GM08714 (cell line): ENCODE measurements around the gene ARHGAP24.

Experiments used
- H3K4me3 ChIP-seq: fragments of 200-500 bp; sonication (Bioruptor generic); 2 replicates; pipeline ENCODE4 v1.5.1; 2014; ENCODE audit warnings: mild to moderate bottlenecking, low read length, inconsistent platforms
- ZNF274 ChIP-seq: IDR thresholded peaks from 2 replicates; pipeline ENCODE4 v1.6.1; 2012; ENCODE audit warnings: mild to moderate bottlenecking, low read depth, low read length

The ARHGAP24 gene

DNA sequence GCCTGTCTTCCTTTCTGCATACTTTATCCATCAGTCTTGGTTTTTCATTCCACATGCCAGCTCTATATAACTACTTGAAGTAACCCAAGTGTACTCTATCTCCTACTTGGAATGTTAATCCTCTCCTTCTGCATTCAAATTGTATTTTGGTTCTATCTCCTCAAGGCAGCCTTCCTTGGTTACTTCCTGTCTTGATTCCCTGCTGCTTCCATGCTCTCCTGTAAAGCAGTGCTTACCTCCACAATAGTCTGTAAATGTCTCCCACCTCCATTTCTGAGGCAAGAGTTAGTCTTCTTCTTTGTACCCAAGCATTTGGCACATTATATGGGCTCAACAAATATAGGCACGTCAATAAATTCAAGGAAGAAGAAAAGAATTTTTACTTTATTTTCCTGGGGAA, 298.4 kb downstream of the ARHGAP24 start:
- TF ChIP-seq ZNF274 = no peak
- H3K4me3 ChIP-seq = no peak overlapping the region

DNA sequence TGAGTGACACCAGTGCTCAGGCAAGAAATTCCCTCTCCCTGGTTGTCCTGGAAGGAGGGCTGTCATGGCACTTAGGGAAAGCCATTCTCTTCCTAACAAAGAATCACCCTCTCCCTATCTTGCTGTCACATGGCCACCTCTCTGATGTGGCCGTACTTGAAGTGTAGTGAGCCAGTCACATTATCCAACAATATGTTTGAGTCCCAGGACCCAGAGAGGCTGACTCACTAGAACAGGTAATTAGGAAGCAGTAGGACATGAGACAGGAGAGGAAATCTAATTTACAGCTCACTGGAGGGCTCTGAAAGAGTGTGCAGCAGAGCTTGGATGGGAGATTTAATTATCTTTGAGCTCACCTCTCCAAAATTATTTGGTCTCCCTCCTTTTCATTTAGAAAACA, 299.1 kb downstream of the ARHGAP24 start:
- TF ChIP-seq ZNF274 = no peak
- H3K4me3 ChIP-seq = no peak overlapping the region

DNA sequence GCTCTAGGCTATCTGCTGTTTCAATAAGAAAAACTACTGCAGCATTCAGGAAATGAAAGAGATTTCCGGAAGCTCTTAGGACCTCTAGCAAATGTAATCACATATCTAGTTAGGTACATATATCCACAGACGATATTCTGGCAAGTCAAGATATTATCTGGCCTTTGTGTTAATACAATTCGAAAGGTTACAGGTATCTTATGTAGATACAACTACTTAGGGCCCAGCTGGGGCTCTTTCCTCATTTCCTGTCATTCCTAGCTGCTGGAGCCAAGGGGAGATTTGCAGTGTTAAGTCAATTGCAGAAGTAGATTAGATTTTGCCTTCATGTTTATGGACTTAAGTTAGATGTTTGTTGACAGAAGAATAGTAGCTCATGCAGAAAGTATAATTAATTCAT, 299.5 kb downstream of the ARHGAP24 start:
- TF ChIP-seq ZNF274 = no peak
- no peak overlapping the region for H3K4me3 ChIP-seq

DNA sequence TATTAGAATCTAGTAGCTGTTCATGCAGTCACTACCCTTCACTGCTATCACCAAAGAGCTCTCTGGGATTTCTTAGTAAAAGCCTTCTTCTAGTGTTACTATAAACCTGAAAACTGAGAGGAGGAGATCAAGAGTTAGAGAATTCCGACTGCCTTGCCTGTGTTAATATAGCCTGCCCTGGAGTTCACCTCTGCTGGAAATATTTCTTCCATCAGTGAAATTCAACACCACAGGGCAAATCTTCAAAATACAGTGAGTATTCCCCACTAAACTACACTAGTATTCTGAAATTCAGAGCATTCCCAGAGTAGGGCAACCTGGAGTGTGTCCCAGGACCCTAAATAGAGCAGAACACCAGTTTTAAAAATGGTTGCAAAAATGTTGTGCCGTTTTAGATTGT, 301.1 kb downstream of the ARHGAP24 start:
- TF ChIP-seq ZNF274 = no peak
- H3K4me3 ChIP-seq = no peak overlapping the region

DNA sequence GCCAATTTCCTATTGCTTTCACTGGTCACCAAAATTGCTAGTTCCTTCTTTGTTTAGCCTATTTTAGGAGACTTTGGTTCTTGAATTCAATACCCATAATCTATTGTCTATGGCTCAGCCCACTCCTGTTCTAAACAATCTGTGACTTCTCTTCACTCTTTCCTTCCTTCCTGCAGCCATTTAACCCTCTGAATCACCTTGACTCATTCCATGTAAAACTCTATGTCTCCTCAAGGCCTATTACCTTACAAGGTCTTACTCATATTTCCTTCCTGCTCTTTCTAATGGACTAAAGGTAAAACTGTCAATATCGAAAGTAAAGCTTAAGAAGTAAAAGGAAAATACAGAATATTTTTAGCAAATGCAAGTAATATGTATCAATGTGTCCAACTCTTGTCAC, 301.6 kb downstream of the ARHGAP24 start:
- no peak overlapping the region for H3K4me3 ChIP-seq
- no peak for TF ChIP-seq ZNF274

DNA sequence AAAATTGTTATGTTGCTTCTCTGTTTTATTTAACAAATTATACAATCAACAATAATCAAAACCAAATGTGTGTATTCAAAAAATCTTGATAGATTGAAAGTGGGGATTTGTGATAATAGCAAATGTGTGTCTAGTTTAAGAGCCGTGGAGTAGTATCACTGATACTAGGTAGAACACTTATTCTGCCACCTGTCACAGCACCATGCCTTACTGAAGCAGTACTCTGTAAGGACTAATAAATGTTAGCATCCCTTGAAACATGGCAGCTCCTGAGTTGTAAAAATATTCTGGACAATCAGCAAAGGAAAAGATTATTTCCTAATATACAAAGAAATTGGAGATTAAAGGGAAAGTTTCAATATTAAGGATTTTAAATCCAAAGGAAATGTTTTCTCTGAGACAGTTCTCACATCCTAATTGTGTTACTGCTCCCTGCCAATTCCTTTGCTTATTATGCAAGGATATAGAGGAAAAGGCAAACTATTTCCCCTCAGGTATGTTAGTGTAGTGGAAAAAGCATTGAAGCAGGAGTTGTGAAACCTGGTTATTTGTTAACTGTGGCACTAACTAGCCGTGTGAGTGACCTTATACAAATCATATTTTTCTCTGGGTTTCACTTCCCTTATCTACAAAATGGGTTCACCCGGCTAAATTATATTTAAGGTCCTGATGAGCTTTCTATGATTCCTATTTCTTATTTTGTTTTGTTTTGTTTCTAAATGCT, 303.1 kb downstream of the ARHGAP24 start:
- H3K4me3 ChIP-seq = no peak overlapping the region
- TF ChIP-seq ZNF274 = no peak

DNA sequence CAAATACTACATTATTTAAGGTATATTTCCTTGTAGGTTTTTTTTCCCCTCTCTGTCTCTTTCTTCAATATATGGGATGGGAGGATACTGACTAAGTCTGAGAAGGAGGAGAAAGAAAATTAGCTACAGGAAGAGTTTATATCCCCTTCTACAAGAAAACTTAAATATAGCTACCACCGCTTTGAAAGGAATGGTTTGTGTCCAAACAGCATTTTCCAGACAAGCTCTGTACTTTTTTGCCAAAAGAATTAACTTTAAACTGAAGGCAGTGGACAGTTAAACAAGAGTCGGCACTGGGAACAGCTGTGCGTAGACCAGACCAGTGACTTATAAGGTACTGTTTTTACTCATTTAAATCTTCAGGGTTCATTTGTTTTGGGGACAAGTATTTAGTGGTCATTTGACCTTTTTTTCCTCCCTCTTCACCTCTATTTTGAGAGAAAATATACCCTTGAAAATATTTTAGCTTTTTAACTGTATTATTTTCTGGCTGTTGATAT, 303.7 kb downstream of the ARHGAP24 start:
- no peak for TF ChIP-seq ZNF274
- no peak overlapping the region; the same call in 1 of the 2 replicates for H3K4me3 ChIP-seq

DNA sequence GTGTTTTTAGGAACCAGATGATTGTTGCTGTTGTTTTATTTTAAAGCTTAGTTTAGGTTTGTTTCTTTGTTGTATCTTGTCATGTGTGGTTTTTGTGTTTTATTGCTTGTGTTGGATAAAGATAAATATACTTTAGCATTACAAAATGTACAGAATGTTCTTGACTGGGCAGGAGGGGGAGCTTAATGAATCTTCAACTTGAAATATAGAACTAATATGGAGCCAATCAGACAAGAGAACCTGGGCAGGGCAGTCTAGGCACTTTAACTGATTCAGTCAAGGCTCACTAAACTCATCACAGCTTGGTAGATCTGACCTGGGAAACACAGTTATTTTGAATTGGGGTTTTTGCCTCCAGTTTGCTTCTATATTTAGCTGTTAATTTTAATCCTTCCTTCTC, 304.2 kb downstream of the ARHGAP24 start:
- H3K4me3 ChIP-seq = no peak overlapping the region; the same call in 1 of the 2 replicates
- no peak for TF ChIP-seq ZNF274

DNA sequence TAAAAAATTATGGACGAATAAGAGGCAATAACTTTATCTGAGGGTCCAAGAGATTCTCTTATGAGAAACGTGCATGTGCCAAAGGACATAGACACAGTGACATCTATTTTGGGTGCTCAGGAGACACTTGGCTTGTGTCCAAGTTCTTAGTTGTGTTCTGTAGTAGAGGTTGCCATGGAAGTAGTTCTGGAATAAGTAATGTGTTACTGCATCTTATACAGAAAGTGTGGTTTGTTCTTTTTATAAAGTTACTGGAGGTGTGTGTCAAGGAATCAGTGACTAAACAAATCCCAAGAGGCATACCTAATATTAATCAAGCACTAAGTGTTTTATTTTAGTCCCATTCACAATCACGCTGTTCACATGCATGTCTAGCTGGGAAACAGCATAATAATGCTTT, 305.7 kb downstream of the ARHGAP24 start:
- no peak for TF ChIP-seq ZNF274
- no peak overlapping the region for H3K4me3 ChIP-seq

DNA sequence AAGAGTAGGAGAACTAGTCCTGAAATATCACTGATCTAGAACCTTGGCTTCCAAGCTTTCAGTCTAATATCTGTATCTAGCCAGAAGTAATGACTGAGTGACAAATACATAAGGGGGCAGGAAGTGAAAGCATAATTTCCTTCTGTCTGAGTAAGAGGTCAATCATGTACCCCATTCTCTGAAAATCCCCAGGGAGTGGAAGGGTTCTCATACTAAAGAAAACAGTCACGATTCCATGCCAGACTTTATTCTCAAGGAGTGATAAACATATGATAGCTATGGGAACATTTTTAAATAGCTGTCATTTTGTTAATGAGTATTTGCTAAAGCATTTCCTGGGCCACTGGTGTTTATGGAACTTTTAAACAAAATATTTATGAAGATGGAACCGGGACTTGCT, 308.5 kb downstream of the ARHGAP24 start:
- H3K4me3 ChIP-seq = no peak overlapping the region
- no peak for TF ChIP-seq ZNF274

DNA sequence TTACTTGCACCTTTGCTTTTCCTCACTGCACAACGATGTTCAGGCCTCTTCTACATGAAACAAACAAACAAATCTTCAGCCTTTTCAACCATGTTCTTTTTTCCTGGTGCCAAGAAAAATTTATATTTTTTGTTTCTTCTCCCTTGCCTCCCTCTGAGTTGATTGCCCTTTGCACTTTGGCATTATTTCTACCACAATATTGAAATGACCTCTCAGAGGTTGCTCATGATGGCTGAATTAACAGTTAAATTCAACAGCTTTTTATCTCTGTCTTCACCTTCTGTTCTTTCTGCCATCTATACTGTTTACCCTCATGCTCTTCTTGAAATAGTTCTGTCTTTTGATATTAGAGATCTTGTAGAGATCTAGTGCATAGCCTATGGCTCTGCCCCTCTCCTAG, 308.9 kb downstream of the ARHGAP24 start:
- no peak overlapping the region for H3K4me3 ChIP-seq
- TF ChIP-seq ZNF274 = no peak

DNA sequence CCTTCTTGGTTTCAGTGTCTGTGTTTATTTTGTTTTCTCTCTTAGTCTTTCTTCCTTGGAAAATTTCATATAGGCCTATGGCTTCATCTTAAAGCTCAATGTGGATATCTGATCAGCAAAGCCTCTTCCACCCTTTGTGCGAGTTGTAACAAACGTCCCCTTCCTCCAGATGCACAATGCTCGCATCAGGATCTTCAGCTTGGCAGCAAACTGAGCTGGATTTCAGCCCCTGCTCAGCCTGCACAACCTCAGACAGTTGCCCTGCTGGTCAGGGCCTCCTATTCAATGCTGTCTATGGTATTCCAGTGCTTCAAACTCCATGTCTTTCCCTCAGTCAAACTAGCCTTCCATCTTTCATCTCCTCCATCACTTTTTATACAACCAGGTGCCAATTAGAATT, 309.4 kb downstream of the ARHGAP24 start:
- H3K4me3 ChIP-seq = no peak overlapping the region
- no peak for TF ChIP-seq ZNF274

DNA sequence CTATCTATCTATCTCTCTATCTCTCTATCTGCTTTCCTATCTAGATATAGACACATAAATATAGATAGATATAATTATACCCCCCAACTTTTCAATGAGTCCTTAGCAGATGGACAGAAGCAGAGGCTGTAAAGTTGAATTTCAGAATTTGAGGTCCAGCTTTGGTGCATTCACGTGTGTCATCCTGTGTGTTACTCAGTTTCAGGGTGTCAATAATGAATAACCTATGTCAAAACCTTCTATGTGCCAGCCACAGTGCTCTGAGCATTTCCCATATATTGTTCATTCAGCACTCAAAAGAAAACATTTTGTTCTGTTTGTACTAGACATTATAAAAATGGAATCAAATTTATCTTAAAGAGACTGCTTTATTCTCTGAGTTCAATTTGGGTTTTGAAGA, 310.0 kb downstream of the ARHGAP24 start:
- no peak for TF ChIP-seq ZNF274

DNA sequence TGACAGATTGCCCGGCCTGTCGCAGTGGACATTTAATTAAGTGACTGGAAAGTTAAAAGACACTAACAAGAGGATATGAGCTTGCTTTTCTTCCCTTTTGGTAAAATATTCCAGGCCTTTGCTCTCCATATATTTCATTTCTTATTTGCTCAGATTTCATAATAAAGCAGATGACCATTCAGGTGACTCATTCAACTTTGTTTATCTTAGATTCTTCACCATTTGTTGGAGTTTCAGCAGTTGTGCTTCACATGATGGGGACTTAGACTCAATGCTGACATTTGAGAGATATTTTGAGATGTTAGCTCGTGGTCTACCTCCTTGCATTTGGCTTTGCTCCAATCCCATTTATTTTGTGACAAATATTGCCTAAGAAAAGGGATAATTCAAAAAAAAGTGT, 312.2 kb downstream of the ARHGAP24 start:
- no peak for TF ChIP-seq ZNF274
- H3K4me3 ChIP-seq = no peak overlapping the region

More for the DNA sequence above, 310.0 kb downstream of the ARHGAP24 start:
- no peak overlapping the region for H3K4me3 ChIP-seq

DNA sequence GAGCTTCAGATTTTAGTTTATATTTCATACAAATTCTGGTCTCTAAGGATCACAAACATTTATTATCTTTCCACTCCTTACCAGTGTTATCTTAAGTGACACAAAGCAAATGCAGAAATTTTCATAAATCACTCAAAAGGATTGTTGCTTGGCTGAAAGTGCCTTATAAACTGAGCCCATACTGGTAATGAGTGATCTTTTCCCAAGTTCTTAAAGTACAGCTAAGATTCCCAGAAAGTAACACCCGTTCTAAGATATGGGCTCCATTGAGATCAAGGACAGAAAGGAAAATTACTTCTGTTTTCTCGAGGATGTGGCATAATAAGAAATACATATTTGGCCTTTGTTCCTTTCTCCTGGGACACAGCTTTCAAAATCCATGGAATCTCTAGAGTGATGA, 313.7 kb downstream of the ARHGAP24 start:
- TF ChIP-seq ZNF274 = no peak
- H3K4me3 ChIP-seq = no peak overlapping the region

DNA sequence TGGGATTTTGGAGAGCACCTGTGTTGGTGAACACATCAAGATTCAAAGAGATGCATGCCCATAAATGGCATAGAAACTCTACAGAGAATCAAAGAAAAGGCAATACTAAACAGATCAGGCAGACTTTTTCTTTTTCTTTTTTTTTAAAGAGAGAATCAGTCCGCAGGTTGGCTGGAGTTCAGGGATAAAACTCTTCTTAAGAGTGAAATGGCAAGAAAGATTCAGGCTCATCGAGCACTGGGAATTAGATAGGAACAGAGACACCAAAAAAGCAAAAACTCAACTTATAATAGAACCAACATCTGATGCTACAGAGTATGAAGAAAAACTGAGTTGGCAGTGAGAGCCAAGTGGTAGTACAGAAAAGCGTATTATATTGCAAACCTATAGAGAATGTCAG, 314.3 kb downstream of the ARHGAP24 start:
- no peak for TF ChIP-seq ZNF274
- H3K4me3 ChIP-seq = no peak overlapping the region
